LNCaP clone FGC (cell line): ENCODE measurements around the gene ANKRD16.

Experiments
- DNase-seq: peaks from one replicate; pipeline ENCODE4 v3.0.0-alpha.2; 2011; ENCODE audit warnings: low read depth
- H3K4me3 ChIP-seq: 2 replicates; pipeline ENCODE4 v1.5.1; 2011; ENCODE audit warnings: mild to moderate bottlenecking, low read depth, low read length, control low read depth
- TF ChIP-seq, protein P1 (sequence below): IDR thresholded peaks from 2 replicates; pipeline ENCODE4 v1.5.1; 2012; ENCODE audit warnings: mild to moderate bottlenecking; ENCODE audit not compliant: control insufficient read depth, insufficient read depth; ENCODE audit errors: extremely low read depth

ANKRD16 gene

DNA sequence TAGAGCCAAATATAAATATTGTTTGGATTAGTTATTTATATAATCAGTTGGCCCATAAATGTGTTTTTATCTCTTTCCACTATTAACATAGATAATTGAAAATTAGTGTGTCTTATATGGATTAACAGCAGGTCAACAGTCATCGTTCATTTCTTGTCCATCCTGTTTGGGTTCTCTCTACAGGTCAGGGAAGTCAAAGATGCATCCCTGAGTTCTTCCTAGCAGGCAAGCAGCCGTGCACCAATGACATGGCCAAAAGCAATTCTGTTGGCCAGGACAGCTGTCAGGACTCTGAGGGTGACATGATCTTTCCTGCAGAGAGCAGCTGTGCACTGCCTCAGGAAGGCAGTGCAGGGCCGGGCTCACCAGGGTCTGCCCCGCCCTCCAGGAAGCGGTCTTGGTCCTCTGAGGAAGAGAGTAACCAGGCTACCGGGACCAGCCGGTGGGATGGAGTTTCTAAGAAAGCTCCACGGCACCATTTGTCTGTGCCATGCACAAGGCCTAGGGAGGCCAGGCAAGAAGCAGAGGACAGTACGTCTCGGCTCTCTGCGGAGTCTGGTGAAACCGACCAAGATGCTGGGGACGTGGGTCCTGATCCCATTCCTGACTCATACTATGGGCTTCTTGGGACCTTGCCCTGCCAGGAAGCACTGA lies 16.3 kb upstream of the ANKRD16 start:
- TF ChIP-seq, protein P1, sequence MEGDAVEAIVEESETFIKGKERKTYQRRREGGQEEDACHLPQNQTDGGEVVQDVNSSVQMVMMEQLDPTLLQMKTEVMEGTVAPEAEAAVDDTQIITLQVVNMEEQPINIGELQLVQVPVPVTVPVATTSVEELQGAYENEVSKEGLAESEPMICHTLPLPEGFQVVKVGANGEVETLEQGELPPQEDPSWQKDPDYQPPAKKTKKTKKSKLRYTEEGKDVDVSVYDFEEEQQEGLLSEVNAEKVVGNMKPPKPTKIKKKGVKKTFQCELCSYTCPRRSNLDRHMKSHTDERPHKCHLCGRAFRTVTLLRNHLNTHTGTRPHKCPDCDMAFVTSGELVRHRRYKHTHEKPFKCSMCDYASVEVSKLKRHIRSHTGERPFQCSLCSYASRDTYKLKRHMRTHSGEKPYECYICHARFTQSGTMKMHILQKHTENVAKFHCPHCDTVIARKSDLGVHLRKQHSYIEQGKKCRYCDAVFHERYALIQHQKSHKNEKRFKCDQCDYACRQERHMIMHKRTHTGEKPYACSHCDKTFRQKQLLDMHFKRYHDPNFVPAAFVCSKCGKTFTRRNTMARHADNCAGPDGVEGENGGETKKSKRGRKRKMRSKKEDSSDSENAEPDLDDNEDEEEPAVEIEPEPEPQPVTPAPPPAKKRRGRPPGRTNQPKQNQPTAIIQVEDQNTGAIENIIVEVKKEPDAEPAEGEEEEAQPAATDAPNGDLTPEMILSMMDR, result no peak
- DNase-seq, result no peak
- H3K4me3 ChIP-seq, result no peak overlapping the region

DNA sequence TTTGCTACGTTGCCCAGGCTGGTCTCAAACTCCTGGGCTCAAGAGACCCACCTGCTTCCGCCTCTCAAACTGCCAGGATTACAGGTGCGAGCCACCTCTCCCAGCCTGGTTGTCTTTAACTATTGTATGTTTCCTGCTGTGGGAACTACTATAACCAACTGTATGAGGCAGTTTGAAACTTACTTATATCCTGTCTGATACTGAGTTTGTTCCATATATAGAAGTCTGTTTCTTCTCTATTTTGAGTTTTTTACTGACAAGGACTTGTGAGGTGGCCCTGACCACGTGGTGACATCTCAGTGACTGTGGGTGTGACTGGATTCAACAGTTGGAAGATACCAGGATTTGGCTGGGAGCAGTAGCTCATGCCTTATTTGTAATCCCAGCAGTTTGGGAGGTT lies 14.5 kb upstream of the ANKRD16 start:
- H3K4me3 ChIP-seq, result no peak overlapping the region
- DNase-seq, result no peak
- TF ChIP-seq, protein P1, result no peak

DNA sequence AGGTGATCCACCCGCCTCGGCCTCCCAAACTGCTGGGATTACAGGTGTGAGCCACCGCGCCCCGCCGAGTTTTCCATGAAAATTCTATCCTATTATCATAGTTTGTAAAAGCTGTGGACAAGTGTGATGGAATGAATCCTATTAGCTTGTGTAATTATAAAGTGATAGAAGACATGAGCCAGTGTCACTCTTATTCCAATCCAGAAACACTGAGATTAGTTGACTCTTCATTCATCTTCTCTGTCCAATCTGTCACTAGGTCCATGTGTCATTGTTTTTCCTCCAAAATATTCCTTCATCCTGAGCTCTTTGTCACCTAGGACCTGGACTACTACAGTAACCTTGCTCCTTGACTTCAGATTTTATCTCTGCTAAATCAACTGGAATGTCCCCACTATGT lies 13.9 kb upstream of the ANKRD16 start:
- TF ChIP-seq, protein P1, result no peak
- no peak overlapping the region for H3K4me3 ChIP-seq
- DNase-seq, result no peak

DNA sequence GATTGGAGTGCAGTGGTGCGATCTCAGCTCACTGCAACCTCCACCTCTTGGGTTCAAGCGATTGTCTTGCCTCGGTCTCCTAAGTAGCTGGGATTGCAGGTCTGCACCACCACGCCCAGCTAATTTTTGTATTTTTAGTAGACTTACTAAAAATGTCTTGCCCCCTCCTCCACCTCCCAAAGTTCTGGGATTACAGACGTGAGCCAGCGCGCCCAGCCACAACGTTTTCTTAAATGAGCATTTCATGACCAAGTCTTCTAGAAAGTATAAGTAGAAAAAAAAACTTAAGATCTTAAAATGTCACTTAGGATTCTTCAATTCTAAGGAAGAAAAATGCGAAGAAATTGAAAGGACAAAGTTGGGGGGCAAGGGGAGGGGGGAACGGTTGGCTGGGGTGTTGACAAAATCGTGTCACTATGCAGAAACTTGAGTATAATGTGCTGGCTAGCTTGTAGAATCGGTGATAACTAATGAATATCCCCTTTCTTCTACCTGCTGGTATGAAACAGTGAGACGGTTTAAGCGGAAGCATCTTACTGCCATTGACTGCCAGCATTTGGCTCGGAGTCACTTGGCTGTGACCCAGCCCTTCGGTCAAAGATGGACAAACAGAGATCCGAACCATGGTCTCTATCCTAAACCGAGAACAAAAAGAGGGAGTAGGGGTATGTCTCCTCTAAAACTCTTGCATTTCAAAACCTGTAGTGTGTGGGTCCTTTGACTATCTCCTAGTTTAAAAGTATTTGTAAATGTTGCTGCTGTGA lies 13.0 kb upstream of the ANKRD16 start:
- DNase-seq, result no peak
- H3K4me3 ChIP-seq, result no peak overlapping the region
- TF ChIP-seq, protein P1, result no peak

DNA sequence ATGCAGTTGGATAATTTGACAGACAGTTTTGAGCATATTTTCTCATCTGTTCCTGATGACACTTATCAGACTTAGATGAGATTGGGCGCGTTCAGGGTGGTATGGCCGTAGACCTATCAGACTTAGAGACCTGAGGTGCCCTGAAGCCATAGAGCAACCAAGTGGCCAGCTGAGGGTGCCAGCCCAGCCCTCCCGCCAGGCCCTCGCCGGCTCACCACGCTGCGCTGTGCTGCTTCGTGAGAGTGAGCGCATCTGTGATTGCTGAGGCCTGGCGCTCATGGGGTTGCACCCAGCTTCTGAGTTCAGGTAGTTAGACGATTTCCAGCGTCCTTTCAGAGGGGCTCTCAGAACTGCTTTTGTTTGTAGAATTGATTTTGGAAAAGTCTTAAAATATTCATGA lies 10.6 kb upstream of the ANKRD16 start:
- TF ChIP-seq, protein P1, result no peak
- DNase-seq, result no peak
- H3K4me3 ChIP-seq, result no peak overlapping the region

DNA sequence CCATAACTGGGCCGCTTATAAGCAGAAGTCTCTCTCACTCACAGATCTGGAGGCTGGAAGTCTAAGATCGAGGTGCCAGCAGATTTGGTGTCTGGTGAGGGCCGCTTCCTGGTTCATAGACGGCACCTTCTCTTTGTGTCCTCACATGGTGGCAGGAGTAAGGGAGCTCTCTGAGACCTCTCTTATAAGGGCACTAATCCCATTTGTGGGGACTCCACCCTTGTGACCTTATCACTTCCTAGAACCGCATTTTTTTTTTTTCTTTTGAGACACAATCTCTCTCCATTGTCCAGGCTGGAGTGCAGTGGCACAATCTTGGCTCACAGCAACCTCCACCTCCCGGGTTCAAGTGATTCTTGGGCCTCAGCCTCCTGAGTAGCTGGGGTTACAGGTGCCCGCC lies 8.5 kb upstream of the ANKRD16 start:
- TF ChIP-seq, protein P1, result no peak
- H3K4me3 ChIP-seq, result no peak overlapping the region
- DNase-seq, result no peak
